ENCODE data around the gene BACH1. TPM values are rescaled to one million over a fixed set of nuclear protein-coding genes. Genes with fewer than 3 reads are reported as not detected.

BACH1 gene
- total RNA-seq, 1 donor from 2014 or later: 34.3 TPM

- Histone ChIP-seq H3K27me3 (ENCODE audit: control insufficient read depth, insufficient read depth, low read length) (no peaks in the 10 kb centered on the region), H3K36me3 (ENCODE audit: control insufficient read depth, insufficient read depth, low read length) (no peaks in the 10 kb centered on the region), H3K4me3 (ENCODE audit: low read depth, low read length) (no peak overlapping the region)
- TF ChIP-seq CTCF (IDR thresholded peaks at IDR 0.05; ENCODE audit: insufficient read depth, low read length, poor library complexity, severe bottlenecking): no peak
- no peak for DNase-seq (ENCODE audit: low read depth)
These were observed 87.3 kb downstream of the BACH1 start for GRCh38 chr21:29385934-29386520.

GRCh38 chr21:29386803-29387202 lies 88.1 kb downstream of the BACH1 start:
- Histone ChIP-seq H3K4me3 (ENCODE audit: low read depth, low read length) (no peak overlapping the region), H3K36me3 (ENCODE audit: control insufficient read depth, insufficient read depth, low read length) (no peaks in the 10 kb centered on the region), H3K27me3 (ENCODE audit: control insufficient read depth, insufficient read depth, low read length) (no peaks in the 10 kb centered on the region)
- TF ChIP-seq CTCF (IDR thresholded peaks at IDR 0.05; ENCODE audit: insufficient read depth, low read length, poor library complexity, severe bottlenecking): no peak
- no peak for DNase-seq (ENCODE audit: low read depth)

GRCh38 chr21:29387598-29387997 lies 88.9 kb downstream of the BACH1 start:
- DNase-seq (ENCODE audit: low read depth): no peak
- H3K36me3 ChIP-seq (ENCODE audit: control insufficient read depth, insufficient read depth, low read length): no peaks in the 10 kb centered on the region
- H3K27me3 ChIP-seq (ENCODE audit: control insufficient read depth, insufficient read depth, low read length): no peaks in the 10 kb centered on the region
- no peak overlapping the region for H3K4me3 ChIP-seq (ENCODE audit: low read depth, low read length)
- TF ChIP-seq CTCF (IDR thresholded peaks at IDR 0.05; ENCODE audit: insufficient read depth, low read length, poor library complexity, severe bottlenecking): no peak

- no peak overlapping the region for H3K4me3 ChIP-seq (ENCODE audit: low read depth, low read length)
- H3K27me3 ChIP-seq (ENCODE audit: control insufficient read depth, insufficient read depth, low read length): no peaks in the 10 kb centered on the region
- H3K36me3 ChIP-seq (ENCODE audit: control insufficient read depth, insufficient read depth, low read length): no peaks in the 10 kb centered on the region
- no peak for TF ChIP-seq CTCF (IDR thresholded peaks at IDR 0.05; ENCODE audit: insufficient read depth, low read length, poor library complexity, severe bottlenecking)
- DNase-seq (ENCODE audit: low read depth): no peak
These were observed 90.4 kb downstream of the BACH1 start for GRCh38 chr21:29389136-29389535.

- no peak for TF ChIP-seq CTCF (IDR thresholded peaks at IDR 0.05; ENCODE audit: insufficient read depth, low read length, poor library complexity, severe bottlenecking)
- Histone ChIP-seq H3K36me3 (ENCODE audit: control insufficient read depth, insufficient read depth, low read length) (no peaks in the 10 kb centered on the region), H3K27me3 (ENCODE audit: control insufficient read depth, insufficient read depth, low read length) (no peaks in the 10 kb centered on the region), H3K4me3 (ENCODE audit: low read depth, low read length) (no peak overlapping the region)
- DNase-seq (ENCODE audit: low read depth): no peak
These were observed 92.1 kb downstream of the BACH1 start for GRCh38 chr21:29390778-29391177.

- Histone ChIP-seq H3K36me3 (ENCODE audit: control insufficient read depth, insufficient read depth, low read length) (no peaks in the 10 kb centered on the region), H3K27me3 (ENCODE audit: control insufficient read depth, insufficient read depth, low read length) (no peaks in the 10 kb centered on the region), H3K4me3 (ENCODE audit: low read depth, low read length) (no peak overlapping the region)
- DNase-seq (ENCODE audit: low read depth): no peak
- TF ChIP-seq CTCF (IDR thresholded peaks at IDR 0.05; ENCODE audit: insufficient read depth, low read length, poor library complexity, severe bottlenecking): no peak
These were observed 95.3 kb downstream of the BACH1 start for GRCh38 chr21:29394051-29394450.
